OCI-LY7 (cell line): Measurements from ENCODE around the gene ZNF106. TPM values are rescaled to one million over a fixed set of nuclear protein-coding genes. Genes with fewer than 3 reads are reported as not detected.

Source experiments
- BruUV-seq: library from RNA; stranded (reverse); fragments of 400-500 nt; replicated peaks from 2 replicates; lab custom pipeline; 2021; lab: Mats Ljungman, UMichigan
- CTCF ChIA-PET: fragments of 300-600 bp; sonication (Branson Sonifier 250); formaldehyde crosslinking; loops from one replicate; lab custom pipeline; 2022; ENCODE audit warnings: antibody characterized with exemption; ENCODE audit not compliant: unreplicated experiment; lab: Charles Lee
- POLR2A ChIA-PET: fragments of 300-600 bp; sonication (Branson Sonifier 250); formaldehyde crosslinking; loops from one replicate; lab custom pipeline; 2022; ENCODE audit warnings: antibody characterized with exemption; lab: Charles Lee
- DNase-seq: peaks from one replicate; pipeline ENCODE4 v3.0.0-alpha.2; 2015; ENCODE audit warnings: low spot score
- H2AFZ ChIP-seq: fragments of 200-600 bp; sonication (generic), shearing (Covaris generic); 2 replicates; pipeline ENCODE4 v1.6.1; 2014; ENCODE audit warnings: mild to moderate bottlenecking, antibody characterized with exemption, low read length, moderate library complexity
- H3K27ac ChIP-seq: fragments of 200-600 bp; sonication (generic); 2 replicates; pipeline ENCODE4 v1.5.1; 2014; ENCODE audit warnings: mixed run types, low read depth, mild to moderate bottlenecking, moderate library complexity, low read length, inconsistent platforms; ENCODE audit not compliant: poor library complexity, severe bottlenecking
- H3K36me3 ChIP-seq: fragments of 200-600 bp; sonication (generic); 2 replicates; pipeline ENCODE4 v1.6.1; 2014; ENCODE audit warnings: mild to moderate bottlenecking, antibody characterized with exemption, low read length, moderate library complexity, mixed read lengths; ENCODE audit not compliant: insufficient read depth
- H3K4me1 ChIP-seq: fragments of 200-600 bp; sonication (generic); 2 replicates; pipeline ENCODE4 v1.5.1; 2014; ENCODE audit warnings: mild to moderate bottlenecking, low read length; ENCODE audit not compliant: insufficient read depth, poor library complexity, severe bottlenecking
- H3K4me2 ChIP-seq: fragments of 200-600 bp; sonication (generic); 2 replicates; pipeline ENCODE4 v1.6.1; 2014; ENCODE audit warnings: mild to moderate bottlenecking, low read length
- H3K4me3 ChIP-seq: fragments of 200-600 bp; sonication (generic); 2 replicates; pipeline ENCODE4 v1.5.1; 2014; ENCODE audit warnings: mild to moderate bottlenecking, low read depth, low read length; ENCODE audit not compliant: poor library complexity, severe bottlenecking
- H3K79me2 ChIP-seq: fragments of 200-600 bp; sonication (generic); 2 replicates; pipeline ENCODE4 v1.6.1; 2016; ENCODE audit warnings: low read depth, mild to moderate bottlenecking, low read length, moderate library complexity, mixed read lengths; ENCODE audit not compliant: insufficient read depth
- H3K9me2 ChIP-seq: fragments of 200-600 bp; sonication (generic); 2 replicates; pipeline ENCODE4 v1.6.1; 2016; ENCODE audit warnings: mild to moderate bottlenecking, low read length, mixed read lengths; ENCODE audit not compliant: insufficient read depth
- H3K9me3 ChIP-seq: fragments of 200-600 bp; sonication (generic); 2 replicates; pipeline ENCODE4 v1.6.1; 2014; ENCODE audit warnings: mild to moderate bottlenecking, mixed run types, low read length, mixed read lengths
- H4K20me1 ChIP-seq: fragments of 200-600 bp; sonication (generic); 2 replicates; pipeline ENCODE4 v1.6.1; 2014; ENCODE audit warnings: mild to moderate bottlenecking, antibody characterized with exemption, low read length, moderate library complexity, mixed read lengths; ENCODE audit not compliant: insufficient read depth
- EZH2phosphoT487 ChIP-seq: fragments of 200-600 bp; sonication (generic); IDR thresholded peaks from 2 replicates; pipeline ENCODE4 v1.6.1; 2018; ENCODE audit warnings: low read depth, borderline replicate concordance, mild to moderate bottlenecking, mixed run types, antibody characterized with exemption, low read length, moderate library complexity, mixed read lengths
- intact Hi-C: fragments of 100-400 bp; cut with micrococcal nuclease; formaldehyde crosslinking; loops from one replicate; pipeline ENCODE4 v1.10.0; 2022; ENCODE audit not compliant: unreplicated experiment
- total RNA-seq, 2 experiments: library from RNA; depleted of rRNA in 1 of 2; stranded (reverse); fragments of >200 nt in 1 of 2; shearing (Covaris generic) in 1 of 2; gene quantifications; 2 replicates each; pipeline ENCODE4 v1.2.3, GENCODE V29; 2014 to 2022
- TF ChIP-seq, protein P1 (sequence below): fragments of 200-600 bp; sonication (generic); conservative IDR thresholded peaks from 2 replicates; pipeline ENCODE4 v1.5.1; 2014; ENCODE audit warnings: mild to moderate bottlenecking, antibody characterized with exemption, low read length, moderate library complexity, mixed read lengths

ZNF106 gene
- total RNA-seq, 2 experiments from 2014 or later: 30.5 to 66.4 TPM

- TF ChIP-seq, protein P1, sequence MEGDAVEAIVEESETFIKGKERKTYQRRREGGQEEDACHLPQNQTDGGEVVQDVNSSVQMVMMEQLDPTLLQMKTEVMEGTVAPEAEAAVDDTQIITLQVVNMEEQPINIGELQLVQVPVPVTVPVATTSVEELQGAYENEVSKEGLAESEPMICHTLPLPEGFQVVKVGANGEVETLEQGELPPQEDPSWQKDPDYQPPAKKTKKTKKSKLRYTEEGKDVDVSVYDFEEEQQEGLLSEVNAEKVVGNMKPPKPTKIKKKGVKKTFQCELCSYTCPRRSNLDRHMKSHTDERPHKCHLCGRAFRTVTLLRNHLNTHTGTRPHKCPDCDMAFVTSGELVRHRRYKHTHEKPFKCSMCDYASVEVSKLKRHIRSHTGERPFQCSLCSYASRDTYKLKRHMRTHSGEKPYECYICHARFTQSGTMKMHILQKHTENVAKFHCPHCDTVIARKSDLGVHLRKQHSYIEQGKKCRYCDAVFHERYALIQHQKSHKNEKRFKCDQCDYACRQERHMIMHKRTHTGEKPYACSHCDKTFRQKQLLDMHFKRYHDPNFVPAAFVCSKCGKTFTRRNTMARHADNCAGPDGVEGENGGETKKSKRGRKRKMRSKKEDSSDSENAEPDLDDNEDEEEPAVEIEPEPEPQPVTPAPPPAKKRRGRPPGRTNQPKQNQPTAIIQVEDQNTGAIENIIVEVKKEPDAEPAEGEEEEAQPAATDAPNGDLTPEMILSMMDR: no peak
- no peak for TF ChIP-seq EZH2phosphoT487
- H2AFZ ChIP-seq: no peak overlapping the region
- H3K36me3 ChIP-seq: peaks cover 88% of the 10 kb centered on the region
- no peak for DNase-seq
- no peaks in the 10 kb centered on the region for H3K79me2 ChIP-seq
- no peaks in the 10 kb centered on the region for H3K9me3 ChIP-seq
- intact Hi-C loops: no loop called here
- H3K27ac ChIP-seq: no peak overlapping the region
- no peaks in the 10 kb centered on the region for H4K20me1 ChIP-seq
- no peak overlapping the region for H3K4me2 ChIP-seq
- H3K9me2 ChIP-seq: no peaks in the 10 kb centered on the region
- no peaks in the 10 kb centered on the region for H3K4me1 ChIP-seq
- no peak overlapping the region for H3K4me3 ChIP-seq
- CTCF ChIA-PET: no interaction called here
- POLR2A ChIA-PET: interaction anchor here (0.7 kb wide), 1 partner anchor 27 kb away, joined by 3 read pairs; no protein-coding TSS in a partner anchor
- no TSS peak for BruUV-seq
Measured at GRCh38 chr15:42419369-42419768, 71.6 kb downstream of the ZNF106 start.

DNA sequence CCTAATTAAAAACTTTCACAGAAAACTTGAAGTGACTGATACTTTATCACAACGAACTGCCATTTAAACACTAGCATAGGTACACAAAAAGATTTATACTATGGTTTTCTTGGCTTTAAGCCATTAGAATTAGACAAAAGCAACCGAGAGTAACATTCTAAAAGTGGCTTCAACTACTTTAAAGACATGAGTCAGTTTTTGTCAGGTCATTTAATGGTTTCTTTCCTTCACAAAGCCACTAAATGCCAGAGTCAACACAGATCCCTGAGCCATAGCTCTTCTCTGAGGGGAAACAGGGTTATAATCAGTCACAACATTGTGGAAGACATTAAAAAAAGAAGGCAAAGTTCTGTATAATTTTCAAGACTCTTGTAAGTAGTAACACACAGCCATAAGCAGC, 77.0 kb downstream of the ZNF106 start:
- Histone ChIP-seq H3K27ac (no peak overlapping the region), H3K9me3 (no peaks in the 10 kb centered on the region), H3K9me2 (no peaks in the 10 kb centered on the region), H3K36me3 (peaks cover 54% of the 10 kb centered on the region), H3K4me2 (no peak overlapping the region), H3K79me2 (no peaks in the 10 kb centered on the region), H4K20me1 (no peaks in the 10 kb centered on the region), H2AFZ (no peak overlapping the region), H3K4me1 (no peaks in the 10 kb centered on the region), H3K4me3 (no peak overlapping the region)
- CTCF ChIA-PET: no interaction called here
- TF ChIP-seq, protein P1: no peak
- TF ChIP-seq EZH2phosphoT487: no peak
- no TSS peak for BruUV-seq
- intact Hi-C loops: no loop called here
- DNase-seq: no peak
- POLR2A ChIA-PET: no interaction called here

DNA sequence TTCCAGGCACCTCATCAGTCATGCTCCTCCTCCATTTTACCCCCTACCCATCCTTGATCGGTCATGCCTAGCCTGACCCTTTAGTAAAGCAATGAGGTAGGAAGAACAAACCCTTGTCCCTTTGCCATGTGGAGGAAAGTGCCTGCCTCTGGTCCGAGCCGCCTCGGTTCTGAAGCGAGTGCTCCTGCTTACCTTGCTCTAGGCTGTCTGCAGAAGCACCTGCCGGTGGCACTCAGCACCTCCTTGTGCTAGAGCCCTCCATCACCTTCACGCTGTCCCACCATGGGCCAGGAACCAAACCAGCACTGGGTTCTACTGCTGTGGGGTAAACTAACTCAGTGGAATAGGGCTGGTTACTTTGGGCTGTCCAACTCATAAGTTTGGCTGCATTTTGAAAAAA, 79.1 kb downstream of the ZNF106 start:
- no peaks in the 10 kb centered on the region for H3K9me2 ChIP-seq
- DNase-seq: no peak
- no peaks in the 10 kb centered on the region for H3K9me3 ChIP-seq
- H3K27ac ChIP-seq: no peak overlapping the region
- ChIA-PET CTCF (no interaction called here), POLR2A (interaction anchor here (0.6 kb wide), 1 partner anchor 583 kb away, joined by 4 read pairs; no protein-coding TSS in a partner anchor)
- no peak overlapping the region for H3K4me2 ChIP-seq
- H3K4me3 ChIP-seq: no peak overlapping the region
- H3K4me1 ChIP-seq: no peaks in the 10 kb centered on the region
- H3K79me2 ChIP-seq: no peaks in the 10 kb centered on the region
- no peaks in the 10 kb centered on the region for H4K20me1 ChIP-seq
- TF ChIP-seq, protein P1: no peak
- TF ChIP-seq EZH2phosphoT487: no peak
- no peak overlapping the region for H2AFZ ChIP-seq
- no TSS peak for BruUV-seq
- intact Hi-C loops: no loop called here
- H3K36me3 ChIP-seq: peaks cover 33% of the 10 kb centered on the region
